Hepatocyte (in vitro differentiated cells): ENCODE data around the gene PTPN13. TPM values are rescaled to one million over a fixed set of nuclear protein-coding genes. Genes with fewer than 3 reads are reported as not detected.

Source experiments
- DNase-seq: peaks from one replicate; pipeline ENCODE4 v3.0.0-alpha.2; 2016; ENCODE audit warnings: low spot score
- H2AFZ ChIP-seq: fragments of 200-600 bp; sonication (generic); 2 replicates; pipeline ENCODE4 v1.6.0; 2016; ENCODE audit warnings: antibody characterized with exemption, mild to moderate bottlenecking
- H3K27ac ChIP-seq: fragments of 200-600 bp; sonication (generic); 2 replicates; pipeline ENCODE4 v1.5.1; 2016; ENCODE audit warnings: mild to moderate bottlenecking
- H3K27me3 ChIP-seq: fragments of 200-600 bp; sonication (generic); 2 replicates; pipeline ENCODE4 v1.6.1; 2016
- H3K36me3 ChIP-seq: fragments of 200-600 bp; sonication (generic); replicated peaks from 2 replicates; pipeline ENCODE4 v1.5.1; 2016; ENCODE audit warnings: low read depth; ENCODE audit not compliant: insufficient read depth
- H3K4me1 ChIP-seq: fragments of 200-600 bp; sonication (generic); 2 replicates; pipeline ENCODE4 v1.5.1; 2016; ENCODE audit warnings: mild to moderate bottlenecking, moderate library complexity; ENCODE audit not compliant: insufficient read depth
- H3K4me2 ChIP-seq: fragments of 200-600 bp; sonication (generic); 2 replicates; pipeline ENCODE4 v1.6.0; 2016
- H3K4me3 ChIP-seq: fragments of 200-600 bp; sonication (generic); 2 replicates; pipeline ENCODE4 v1.5.1; 2016; ENCODE audit warnings: mild to moderate bottlenecking
- H3K79me2 ChIP-seq: fragments of 200-600 bp; sonication (generic); 2 replicates; pipeline ENCODE4 v1.6.0; 2017; ENCODE audit warnings: mild to moderate bottlenecking
- H3K9me2 ChIP-seq: fragments of 200-600 bp; sonication (generic); replicated peaks from 2 replicates; pipeline ENCODE4 v1.6.0; 2017; ENCODE audit warnings: mild to moderate bottlenecking; ENCODE audit not compliant: insufficient read depth
- H3K9me3 ChIP-seq: fragments of 200-600 bp; sonication (generic); 2 replicates; pipeline ENCODE4 v1.5.1; 2016; ENCODE audit warnings: low read depth, mild to moderate bottlenecking
- H4K20me1 ChIP-seq: fragments of 200-600 bp; sonication (generic); 2 replicates; pipeline ENCODE4 v1.6.0; 2016; ENCODE audit warnings: mild to moderate bottlenecking; ENCODE audit not compliant: insufficient read depth, poor library complexity, severe bottlenecking
- EZH2 ChIP-seq: fragments of 200-600 bp; sonication (generic); IDR thresholded peaks from 2 replicates; pipeline ENCODE4 v1.6.1; 2016; ENCODE audit warnings: antibody characterized with exemption, mild to moderate bottlenecking, borderline replicate concordance
- EZH2phosphoT487 ChIP-seq: fragments of 200-600 bp; sonication (generic); IDR thresholded peaks from one replicate; pipeline ENCODE4 v1.6.1; 2018; ENCODE audit warnings: antibody characterized with exemption, mild to moderate bottlenecking, low read depth, moderate library complexity; ENCODE audit not compliant: unreplicated experiment, severe bottlenecking
- WGBS: methylation state at CpG from one replicate; pipeline ENCODE4 v1.1.6; 2016; ENCODE audit warnings: low lambda C conversion rate; ENCODE audit errors: missing lambda C conversion rate; 5-methylcytosine and 5-hydroxymethylcytosine counted together
- polyA plus RNA-seq: library from polyadenylated mRNA; unstranded; fragments of >200 nt; fragmentation: Nextera tagmentation; extraction: Ambion mirVana; gene quantifications from 2 replicates; pipeline ENCODE4 v1.2.1, GENCODE V29; 2016
- total RNA-seq: library from RNA; depleted of rRNA; stranded (reverse); fragments of >200 nt; gene quantifications from 2 replicates; pipeline ENCODE4 v1.2.3, GENCODE V29; 2014
- TF ChIP-seq, protein P1 (sequence below): fragments of 200-600 bp; sonication (generic); IDR thresholded peaks from 2 replicates; pipeline ENCODE4 v1.5.1; 2016; ENCODE audit warnings: antibody characterized with exemption, mild to moderate bottlenecking; ENCODE audit not compliant: poor library complexity

PTPN13 gene
- total and polyA plus RNA-seq, 2 experiments from 2014 or later, result 12.6 to 52.8 TPM

DNA sequence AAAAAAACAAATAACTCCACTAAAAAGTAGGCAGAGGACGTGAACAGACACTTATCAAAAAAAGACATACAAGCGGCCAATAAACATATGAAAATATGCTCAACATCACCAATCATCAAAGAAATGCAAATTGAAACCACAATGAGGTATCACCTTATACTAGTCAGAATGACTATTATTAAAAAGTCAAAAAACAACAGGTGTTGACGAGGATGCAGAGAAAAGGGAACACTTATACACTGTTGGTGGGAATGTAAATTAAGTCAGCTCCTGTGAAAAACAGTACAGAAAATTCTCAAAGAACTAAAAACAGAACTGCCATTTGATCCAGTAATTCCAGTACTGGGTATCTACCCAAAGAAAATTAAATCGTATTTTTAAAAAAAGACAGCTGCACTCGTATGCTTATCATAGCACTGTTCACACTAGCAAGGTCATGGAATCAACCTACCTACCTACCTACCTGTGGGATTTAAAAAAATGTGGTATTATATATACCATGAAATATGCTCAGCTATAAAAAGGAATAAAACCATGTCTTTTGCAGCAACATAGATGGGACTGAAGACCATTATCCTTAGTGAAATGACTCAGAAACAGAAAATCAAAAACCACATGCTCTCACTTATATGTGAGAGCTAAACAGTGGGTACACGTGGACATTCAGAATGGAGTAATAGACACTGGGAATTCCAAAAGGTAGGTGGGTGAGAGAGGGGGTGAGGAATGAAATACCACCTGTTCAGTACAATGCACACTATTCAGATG, 24.8 kb upstream of the PTPN13 start:
- Histone ChIP-seq H3K4me1 (peaks cover 3% of the 10 kb centered on the region), H3K9me3 (no peaks in the 10 kb centered on the region), H3K27ac (no peak overlapping the region), H4K20me1 (no peaks in the 10 kb centered on the region), H3K79me2 (no peaks in the 10 kb centered on the region), H3K4me2 (no peak overlapping the region), H3K36me3 (no peaks in the 10 kb centered on the region), H3K27me3 (no peaks in the 10 kb centered on the region), H2AFZ (no peak overlapping the region), H3K4me3 (no peak overlapping the region), H3K9me2 (no peaks in the 10 kb centered on the region)
- TF ChIP-seq EZH2, result no peak
- WGBS, result 87% methylated on average over 6 of the region's 6 CpGs
- DNase-seq, result no peak

DNA sequence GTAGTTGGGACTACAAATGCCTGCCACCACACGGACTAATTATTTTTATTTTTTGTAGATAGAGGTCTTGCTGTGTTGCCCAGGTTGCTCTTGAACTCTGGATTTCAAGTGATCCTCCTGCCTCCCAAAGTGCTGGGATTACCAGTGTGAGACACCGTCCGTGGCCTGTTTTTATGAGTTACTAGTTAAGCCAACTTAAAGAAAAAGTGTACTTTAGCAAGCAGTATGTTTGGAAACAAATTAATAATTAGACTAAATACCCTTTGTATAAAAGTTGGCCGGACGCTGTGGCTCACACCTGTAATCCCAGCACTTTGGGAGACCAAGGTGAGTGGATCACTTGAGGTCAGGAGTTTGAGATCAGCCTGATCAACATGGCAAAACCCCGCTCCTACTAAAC, 14.2 kb upstream of the PTPN13 start:
- H3K79me2 ChIP-seq, result no peaks in the 10 kb centered on the region
- H3K36me3 ChIP-seq, result no peaks in the 10 kb centered on the region
- DNase-seq, result no peak
- H4K20me1 ChIP-seq, result no peaks in the 10 kb centered on the region
- no peak overlapping the region for H3K4me2 ChIP-seq
- H3K27ac ChIP-seq, result no peak overlapping the region
- H3K27me3 ChIP-seq, result no peaks in the 10 kb centered on the region
- H3K4me1 ChIP-seq, result no peaks in the 10 kb centered on the region
- no peak overlapping the region for H2AFZ ChIP-seq
- H3K4me3 ChIP-seq, result no peak overlapping the region
- WGBS, result 76% methylated on average over 6 of the region's 6 CpGs
- no peaks in the 10 kb centered on the region for H3K9me2 ChIP-seq
- H3K9me3 ChIP-seq, result no peaks in the 10 kb centered on the region
- TF ChIP-seq EZH2 (no peak), EZH2phosphoT487 (no peak)
- TF ChIP-seq, protein P1, sequence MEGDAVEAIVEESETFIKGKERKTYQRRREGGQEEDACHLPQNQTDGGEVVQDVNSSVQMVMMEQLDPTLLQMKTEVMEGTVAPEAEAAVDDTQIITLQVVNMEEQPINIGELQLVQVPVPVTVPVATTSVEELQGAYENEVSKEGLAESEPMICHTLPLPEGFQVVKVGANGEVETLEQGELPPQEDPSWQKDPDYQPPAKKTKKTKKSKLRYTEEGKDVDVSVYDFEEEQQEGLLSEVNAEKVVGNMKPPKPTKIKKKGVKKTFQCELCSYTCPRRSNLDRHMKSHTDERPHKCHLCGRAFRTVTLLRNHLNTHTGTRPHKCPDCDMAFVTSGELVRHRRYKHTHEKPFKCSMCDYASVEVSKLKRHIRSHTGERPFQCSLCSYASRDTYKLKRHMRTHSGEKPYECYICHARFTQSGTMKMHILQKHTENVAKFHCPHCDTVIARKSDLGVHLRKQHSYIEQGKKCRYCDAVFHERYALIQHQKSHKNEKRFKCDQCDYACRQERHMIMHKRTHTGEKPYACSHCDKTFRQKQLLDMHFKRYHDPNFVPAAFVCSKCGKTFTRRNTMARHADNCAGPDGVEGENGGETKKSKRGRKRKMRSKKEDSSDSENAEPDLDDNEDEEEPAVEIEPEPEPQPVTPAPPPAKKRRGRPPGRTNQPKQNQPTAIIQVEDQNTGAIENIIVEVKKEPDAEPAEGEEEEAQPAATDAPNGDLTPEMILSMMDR, result no peak

DNA sequence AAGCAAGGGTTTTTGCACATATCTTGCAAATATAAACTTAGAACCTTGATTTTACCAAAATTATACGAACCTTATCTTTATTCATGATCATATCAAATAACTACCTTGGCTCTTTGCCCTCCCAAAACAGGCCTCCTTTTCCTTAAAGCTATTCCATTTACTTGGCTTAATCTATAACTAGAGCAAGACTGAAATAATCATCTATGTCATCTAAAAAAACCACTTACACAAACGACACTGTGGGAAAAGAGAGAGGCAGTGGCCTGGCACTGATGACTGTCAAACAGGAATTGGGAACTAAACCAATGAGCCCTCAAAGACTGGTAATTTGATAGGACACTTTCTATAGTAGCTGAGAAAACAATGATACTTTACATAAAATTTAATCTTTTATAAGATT, 11.7 kb upstream of the PTPN13 start:
- no peak for DNase-seq
- TF ChIP-seq EZH2phosphoT487 (no peak), EZH2 (no peak)
- TF ChIP-seq, protein P1, result no peak
- Histone ChIP-seq H3K79me2 (no peaks in the 10 kb centered on the region), H3K9me2 (no peaks in the 10 kb centered on the region), H3K4me3 (no peak overlapping the region), H3K9me3 (no peaks in the 10 kb centered on the region), H4K20me1 (no peaks in the 10 kb centered on the region), H3K36me3 (no peaks in the 10 kb centered on the region), H3K4me1 (peaks cover 3% of the 10 kb centered on the region), H3K4me2 (no peak overlapping the region), H3K27ac (no peak overlapping the region), H3K27me3 (no peaks in the 10 kb centered on the region), H2AFZ (no peak overlapping the region)
- WGBS, result 40% methylated on average over 2 of the region's 2 CpGs

DNA sequence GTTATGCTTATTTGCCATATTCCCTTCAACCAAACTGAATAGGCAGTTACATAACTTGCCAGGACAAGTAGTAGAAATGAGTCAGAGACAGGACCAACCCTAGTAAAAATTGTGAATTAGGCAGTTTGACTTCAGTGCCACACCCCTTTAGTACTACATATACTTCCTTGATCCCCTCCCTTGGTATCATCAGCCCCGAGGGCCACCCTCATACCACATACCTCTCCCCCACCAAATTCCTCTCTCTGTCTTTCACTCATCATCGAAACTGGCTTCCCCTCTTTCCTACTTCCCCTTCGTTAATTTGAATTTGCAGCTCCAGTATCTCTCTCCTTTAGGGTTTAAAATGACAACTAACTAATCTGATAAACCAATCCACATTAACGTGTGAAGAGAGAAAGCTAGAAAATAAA, 7.9 kb upstream of the PTPN13 start:
- Histone ChIP-seq H3K4me3 (no peak overlapping the region), H3K36me3 (no peaks in the 10 kb centered on the region), H2AFZ (no peak overlapping the region), H3K27ac (peak overlapping the region; percentile 9), H4K20me1 (no peaks in the 10 kb centered on the region), H3K4me1 (peaks cover 3% of the 10 kb centered on the region), H3K27me3 (no peaks in the 10 kb centered on the region), H3K79me2 (no peaks in the 10 kb centered on the region), H3K4me2 (no peak overlapping the region), H3K9me3 (no peaks in the 10 kb centered on the region), H3K9me2 (no peaks in the 10 kb centered on the region)
- DNase-seq, result no peak
- 69% methylated on average over 4 of the region's 4 CpGs for WGBS
- TF ChIP-seq EZH2, result no peak
- TF ChIP-seq EZH2phosphoT487, result no peak
- TF ChIP-seq, protein P1, result no peak
